ENCODE results near the gene PTPN23.

The PTPN23 gene

DNA sequence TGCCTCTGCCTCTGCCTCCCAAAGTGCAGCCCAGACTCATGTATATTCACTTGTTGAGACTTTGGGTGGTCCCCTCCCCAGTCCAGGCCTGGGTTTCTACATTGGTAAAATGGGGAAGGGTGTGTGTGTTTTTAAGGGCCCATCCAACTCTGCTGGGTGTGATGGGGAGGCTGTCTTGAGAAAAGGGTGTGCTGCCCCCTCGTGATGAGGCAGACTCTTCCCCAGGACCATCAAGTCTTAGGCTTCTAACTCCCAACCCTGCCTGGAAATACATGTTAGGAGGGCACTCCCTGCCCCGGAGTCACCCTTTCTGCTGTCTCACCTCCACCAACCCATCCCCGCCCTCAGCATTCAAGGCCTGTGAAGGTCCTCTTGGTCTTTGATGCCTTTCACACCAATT, 4.4 kb upstream of the PTPN23 start:
- DNase-seq: no peak

DNA sequence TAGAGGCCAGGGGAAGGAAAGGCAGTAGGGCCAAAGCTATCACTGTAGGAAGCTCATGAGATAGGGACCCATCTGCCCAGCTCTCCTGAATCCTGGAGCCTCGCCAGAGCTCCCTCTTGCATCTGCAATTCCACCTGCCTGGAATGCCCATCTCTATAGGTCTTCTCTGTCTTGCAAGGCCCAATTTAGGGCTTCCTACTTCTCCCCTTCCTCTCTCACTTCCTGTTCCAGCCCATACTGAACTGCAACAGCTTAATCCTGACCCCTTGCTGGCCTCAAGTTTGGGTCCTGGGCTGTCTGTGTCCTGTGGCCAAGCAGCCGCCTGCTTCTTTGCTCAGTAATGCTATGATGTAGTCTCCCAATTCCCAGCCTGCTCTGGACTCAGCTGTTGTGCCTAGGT, 3.6 kb upstream of the PTPN23 start:
- no peak for DNase-seq

DNA sequence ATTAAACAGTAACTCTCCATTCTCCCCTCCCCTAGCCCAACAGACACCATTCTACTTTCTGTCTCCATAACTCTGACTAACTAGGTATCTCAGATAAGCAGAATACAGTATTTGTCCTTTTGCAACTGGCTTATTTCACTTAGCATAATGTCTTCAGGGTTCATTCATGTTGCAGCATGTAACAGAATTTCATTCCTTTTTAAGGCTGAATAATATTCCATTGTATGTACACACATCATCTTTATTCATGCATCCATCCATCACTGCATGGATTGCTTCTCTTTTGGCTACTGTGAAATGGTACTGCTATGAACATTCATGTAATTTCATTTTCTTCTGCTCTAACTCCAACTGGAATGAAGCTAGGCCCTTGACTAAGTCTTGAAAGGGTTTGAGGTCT, 2.0 kb upstream of the PTPN23 start:
- no peak for DNase-seq

DNA sequence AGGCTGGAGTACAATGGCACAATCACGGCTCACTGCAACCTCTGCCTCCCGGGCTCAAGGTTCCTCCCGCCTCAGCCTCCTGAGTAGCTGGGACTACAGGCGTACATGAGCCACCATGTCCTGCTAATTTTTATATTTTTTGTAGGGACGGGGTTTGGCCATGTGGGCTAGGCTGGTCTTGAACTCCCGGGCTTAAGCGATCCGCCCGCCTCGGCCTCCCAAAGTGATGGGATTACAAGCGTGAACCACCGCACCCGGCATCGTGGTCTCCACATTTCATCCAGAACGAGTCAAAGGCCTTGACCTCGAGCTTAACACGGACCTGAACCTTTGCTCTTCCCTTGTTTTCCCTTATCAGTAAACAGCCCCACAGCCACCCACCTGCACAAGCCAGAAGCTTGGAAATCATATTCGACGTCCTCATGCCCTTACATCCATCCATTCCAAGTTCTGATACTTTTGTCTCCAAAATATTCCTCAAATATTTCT, 1.4 kb upstream of the PTPN23 start:
- DNase-seq: no peak

DNA sequence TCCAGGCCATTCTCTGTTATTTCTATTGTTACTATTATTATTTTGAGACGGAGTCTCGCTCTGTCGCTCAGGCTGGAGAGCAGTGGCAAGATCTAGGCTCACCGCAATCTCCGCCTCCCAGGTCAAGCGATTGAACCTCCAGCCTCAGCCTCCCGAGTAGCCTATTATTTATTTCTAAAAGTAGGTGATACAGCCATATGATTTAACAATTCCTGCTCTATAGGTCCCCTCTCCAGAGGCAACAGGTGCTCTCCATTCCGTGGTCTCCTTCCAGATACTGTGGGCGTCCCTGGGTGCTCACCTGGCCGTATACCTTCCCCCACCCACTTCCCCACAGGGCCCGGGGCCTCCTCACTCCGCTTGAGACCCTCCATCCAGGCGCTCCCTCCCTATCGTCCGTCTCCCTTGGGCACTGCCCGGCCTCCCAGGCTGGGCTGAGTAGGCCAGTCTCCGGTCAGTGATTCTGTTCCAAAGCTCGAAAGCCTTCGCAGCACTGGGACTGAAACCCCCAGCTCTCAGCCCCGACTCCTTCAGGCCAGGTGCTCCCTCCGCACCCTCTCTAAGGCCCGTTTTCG, 708 bp upstream of the PTPN23 start:
- DNase-seq: no peak

DNA sequence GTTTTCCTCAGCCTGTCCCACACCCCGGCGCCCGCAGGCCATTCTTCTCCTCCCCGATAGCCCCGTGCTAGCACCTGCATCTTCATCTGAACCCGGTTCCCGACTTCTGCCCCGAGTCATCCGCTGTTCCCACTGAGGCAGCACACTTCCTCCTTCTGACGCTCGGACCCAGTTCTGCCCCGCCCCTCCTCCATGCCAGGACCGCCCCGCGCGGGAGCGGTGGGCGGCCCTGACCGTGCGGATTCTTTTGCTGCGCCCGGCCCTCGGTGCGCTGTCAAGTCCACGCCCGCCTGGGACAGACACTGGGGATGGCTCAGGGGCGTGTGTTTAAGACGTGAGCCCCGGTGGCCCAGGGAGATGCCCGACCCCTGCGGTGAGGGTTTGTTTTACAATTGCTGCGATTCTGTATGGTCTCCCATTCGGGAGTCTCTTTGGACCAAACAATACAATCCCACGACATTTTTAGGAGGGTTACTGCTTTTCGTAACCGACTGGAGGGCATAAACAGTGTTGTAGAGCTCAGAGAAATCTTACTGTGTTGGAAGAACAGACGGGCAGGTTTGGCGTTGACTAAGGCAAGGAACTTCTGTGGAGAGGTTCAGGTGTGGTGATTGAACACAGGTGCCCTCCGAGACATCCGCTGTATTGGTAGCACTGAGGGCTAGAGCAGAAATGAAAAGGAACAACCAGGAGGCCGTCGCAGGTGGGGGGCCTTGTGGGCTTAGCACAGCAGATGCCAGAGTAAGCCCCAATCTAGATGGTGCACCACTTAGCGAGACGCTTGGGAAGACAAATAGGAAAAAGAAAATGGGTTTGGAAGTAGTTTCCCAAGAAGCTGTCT, 716 bp downstream of the PTPN23 start:
- DNase-seq: peak; percentile 79 to 88

DNA sequence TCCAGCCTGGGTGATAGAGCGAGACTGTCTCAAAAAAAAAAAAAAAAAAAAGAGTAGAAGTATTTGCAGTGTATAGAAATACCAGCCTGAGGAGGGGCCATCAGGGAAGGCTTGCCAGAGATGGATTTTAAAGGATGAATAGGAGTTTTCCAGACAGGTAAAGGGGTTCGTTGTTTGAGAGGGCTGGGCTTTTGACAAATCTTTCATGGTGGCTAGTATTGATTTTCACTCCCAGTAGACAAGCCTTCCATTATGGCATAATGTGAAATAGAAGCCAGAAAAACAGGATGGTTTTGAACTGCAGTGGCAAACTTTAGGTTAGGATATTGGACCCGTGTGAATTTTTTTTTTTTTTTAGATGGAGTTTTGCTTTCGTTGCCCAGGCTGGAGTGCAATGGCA, 3.6 kb downstream of the PTPN23 start:
- DNase-seq: no peak

DNA sequence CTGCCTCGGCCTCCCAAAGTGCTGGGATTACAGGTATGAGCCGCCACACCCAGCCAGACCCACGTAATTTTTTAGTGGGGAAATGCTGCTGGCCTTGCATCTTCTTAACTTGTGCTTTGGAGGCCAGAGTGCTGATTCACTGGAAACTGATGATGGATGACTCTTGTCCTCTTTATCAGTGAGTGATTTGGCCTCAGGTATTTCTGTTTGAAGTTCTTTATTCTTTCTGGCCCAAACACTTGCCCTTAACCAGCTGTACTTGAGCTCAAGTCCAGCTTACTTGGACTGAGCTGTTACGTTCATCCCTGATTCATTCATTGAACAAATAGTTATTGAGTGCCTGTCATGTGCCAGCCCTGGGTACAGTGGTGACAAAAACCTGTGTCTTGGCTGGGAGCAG, 4.2 kb downstream of the PTPN23 start:
- no peak for DNase-seq

DNA sequence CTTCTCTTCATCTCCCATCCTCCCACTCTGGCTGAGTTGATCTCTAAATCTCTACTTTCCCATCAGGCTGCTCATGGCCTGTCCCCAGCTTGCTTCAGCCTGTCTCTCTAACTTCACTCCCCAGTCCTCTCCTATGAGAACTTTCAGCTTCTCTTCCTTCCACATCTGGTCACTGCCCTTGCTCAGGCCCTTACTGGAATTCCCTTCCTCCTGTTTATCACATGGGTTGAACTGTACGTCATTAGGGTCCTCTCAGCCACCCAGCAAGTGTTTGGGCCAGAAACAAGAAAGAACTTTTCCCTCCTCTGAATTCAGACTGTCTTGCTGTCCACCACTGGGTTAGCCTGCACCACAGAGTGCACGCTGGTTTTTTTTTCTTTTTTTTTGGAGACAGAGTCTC, 5.0 kb downstream of the PTPN23 start:
- DNase-seq: no peak

DNA sequence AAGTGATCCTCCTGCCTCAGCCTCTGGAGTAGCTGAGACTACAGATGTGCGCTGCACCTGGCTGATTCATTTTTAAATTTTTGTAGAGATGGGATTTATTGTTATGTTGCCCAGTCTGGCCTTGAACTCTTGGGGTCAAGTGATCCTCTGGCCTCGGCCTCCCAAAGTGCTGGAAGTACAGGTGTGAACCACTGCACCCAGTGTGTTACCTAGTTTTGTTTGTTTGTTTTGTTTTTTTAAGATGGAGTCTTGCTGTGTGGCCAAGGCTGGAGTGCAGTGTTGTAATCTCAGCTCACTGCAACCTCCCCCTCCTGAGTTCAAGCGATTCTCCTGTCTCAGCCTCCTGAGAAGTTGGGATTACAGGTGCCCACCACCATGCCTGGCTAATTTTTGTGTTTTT, 12.1 kb downstream of the PTPN23 start:
- no peak for DNase-seq

DNA sequence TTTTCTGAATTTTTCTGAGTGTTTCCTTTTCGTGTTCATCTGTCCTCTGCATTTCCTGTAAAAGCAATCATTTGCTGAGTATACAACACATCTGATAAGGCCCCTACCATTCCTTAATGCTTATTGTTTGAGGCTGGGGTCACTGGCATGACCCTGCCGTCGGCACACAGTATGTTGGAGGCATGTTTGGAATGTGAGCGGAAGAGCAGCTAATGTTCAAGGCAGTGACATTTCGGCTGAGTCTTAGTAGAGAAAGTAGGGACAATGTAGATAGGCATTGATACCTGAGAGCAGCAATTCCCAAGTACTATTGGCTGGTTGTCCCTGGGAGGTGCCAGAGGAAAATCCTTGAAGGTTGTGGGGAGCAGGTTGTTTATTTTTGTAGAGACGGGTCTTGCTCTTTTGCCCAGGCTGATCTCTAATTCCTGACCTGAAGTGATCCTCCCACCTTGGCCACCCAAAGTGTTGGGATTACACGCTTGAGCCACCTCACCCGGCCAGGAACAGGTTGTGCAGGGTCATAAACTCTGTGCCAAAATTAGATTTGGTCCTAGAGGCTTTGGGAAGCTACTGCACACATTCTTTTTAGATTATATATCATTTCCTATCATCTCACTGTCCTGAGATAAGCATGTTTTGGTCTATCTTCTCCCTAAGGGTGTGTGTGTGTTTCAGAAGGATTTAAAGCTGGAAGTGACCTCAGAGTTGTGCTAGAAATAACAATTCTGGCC, 13.5 kb downstream of the PTPN23 start:
- no peak for DNase-seq

DNA sequence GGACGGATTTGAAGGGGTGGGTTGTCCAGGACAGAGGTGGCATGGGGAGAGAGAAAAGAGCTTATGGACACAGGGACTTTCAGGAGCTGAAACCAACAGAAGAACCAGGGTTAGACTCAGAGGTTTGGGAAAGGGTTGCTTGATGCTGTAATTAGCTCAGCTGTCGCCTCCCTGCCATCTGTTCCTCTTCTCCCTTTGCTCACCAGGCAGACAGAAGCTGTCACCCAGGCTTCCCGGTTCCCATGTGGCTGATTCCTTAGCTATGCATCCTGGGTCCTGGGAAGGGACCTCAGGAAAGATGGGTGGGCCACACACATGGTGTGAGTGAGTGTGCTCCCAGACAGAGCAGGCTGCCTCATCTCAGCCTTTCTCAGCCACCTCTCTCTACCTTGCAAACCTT, 14.1 kb downstream of the PTPN23 start:
- DNase-seq: no peak

DNA sequence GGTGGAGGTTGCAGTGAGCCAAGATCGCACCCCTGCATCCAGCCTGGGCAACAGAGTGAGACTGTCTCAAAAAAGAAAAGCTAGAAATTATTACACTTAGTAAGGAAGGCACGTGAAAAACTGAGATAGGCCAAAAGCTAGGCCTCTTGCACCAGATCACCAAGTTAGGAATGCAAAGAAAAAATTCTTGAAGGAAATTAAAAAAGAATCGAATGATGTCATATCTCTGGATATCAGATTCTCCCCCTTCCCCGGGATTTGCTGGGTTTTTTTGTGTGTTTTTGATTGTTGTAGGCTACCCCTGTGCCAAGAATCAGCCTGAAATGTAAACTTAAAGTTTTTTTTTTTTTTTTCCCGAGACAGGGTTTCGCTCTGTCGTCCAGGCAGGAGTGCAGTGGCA, 17.4 kb downstream of the PTPN23 start:
- no peak for DNase-seq

DNA sequence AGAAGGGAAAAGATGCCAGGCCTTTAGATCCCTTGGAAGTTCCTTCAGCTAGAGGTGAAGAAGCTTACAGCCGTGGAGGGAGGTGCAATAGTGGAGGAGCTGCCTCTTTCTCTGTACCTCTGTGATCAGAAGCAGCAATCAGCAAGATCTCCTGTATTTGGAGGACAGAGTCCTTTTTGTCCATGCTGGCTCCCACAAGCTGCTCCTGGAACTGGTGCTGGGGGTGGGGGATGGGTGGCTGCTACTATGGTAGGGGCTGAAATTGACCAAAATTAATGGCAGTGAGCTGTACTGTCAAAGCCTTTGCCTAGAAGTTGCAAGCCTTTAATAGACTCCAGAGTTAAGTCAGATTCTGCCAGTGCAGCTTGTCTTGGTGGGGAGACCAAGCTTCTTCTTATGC, 18.2 kb downstream of the PTPN23 start:
- DNase-seq: no peak

DNA sequence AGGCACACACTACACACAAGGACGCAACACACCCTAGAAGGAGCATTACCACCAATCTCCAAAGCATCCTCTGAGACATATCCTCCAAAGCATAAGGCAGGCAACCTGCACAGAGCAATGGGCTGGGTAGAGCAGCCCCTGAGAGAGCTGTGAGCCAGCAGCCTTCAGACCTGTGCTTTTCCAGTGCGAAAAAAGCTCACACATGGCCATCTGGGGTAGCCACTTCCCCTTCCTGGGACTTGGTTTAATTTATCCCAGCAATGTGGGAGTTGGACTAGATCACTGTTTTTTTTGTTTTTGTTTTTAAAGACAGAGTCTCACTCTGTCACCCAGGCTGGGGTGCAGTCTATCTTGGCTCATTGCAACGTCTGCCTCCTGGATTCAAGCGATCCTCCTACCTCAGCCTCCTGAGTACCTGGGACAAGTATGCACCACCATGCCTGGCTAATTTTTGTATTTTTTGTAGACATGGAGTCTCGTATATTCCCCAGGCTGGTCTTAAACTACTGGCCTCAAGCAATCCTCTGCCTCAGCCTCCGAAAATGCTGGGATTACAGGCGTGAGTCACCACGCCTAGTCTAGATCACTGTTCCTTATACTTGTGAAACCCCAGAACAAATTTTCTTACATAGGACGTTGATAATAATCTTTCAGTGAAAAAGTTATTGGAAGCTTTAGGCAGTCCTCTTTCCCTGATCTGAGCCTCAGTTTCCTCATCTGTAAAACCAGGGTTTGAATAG, 18.9 kb downstream of the PTPN23 start:
- no peak for DNase-seq

DNA sequence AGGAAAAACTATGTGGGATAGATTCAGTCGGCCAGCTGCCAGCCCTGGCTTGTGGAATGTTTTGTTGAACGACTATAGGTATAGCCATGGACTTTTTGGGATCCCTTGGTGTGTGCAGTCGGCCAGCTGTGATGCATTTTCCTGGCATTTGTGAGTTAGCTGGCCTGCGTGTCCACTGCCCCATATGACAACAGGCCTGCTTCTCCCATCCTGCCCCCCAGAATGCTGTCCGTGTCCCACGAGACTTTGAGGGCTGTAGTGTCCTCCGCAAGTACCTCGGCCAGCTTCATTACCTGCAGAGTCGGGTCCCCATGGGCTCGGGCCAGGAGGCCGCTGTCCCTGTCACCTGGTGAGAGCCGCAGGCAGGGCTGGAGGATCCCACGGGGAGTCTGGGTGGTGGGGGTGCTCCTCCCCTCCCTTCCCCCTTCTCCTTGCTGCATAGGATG, 23.6 kb downstream of the PTPN23 start:
- no peak for DNase-seq

DNA sequence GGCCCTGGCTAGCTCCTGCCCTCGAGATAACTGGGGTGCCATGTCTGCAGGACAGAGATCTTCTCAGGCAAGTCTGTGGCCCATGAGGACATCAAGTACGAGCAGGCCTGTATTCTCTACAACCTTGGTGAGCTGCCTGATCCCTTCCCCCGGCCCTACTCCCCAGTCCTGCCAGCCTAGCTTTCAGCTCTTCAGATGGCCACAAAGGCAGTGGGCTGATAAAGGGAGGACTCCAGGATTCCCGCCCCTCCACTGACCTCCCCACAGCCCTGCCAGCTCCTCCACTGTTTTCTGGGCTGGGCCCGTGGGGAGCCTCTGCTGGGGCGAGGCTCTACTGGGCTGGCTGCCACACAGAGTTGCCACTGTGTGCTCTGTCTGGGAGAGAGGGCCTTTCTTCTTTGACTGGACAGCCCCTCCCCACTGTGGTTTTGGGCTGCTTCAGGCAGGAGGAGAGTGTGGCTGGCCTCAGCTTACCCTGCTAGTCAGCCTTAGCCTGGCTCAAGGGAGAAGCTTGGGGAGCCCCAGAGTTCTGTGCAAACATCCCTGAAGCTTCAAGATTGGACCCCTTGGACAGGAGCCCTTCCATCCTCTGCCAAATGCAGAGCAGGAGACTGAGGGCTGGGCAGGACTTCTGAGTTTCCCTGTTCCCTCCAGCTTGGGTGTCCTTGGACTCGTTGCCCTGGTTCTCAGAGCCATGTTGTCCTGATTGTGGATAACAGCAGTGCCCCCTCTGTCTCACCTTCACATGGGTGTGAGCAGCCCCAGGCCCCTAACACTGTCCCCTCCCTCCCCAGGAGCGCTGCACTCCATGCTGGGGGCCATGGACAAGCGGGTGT, 24.4 kb downstream of the PTPN23 start:
- DNase-seq: no peak

DNA sequence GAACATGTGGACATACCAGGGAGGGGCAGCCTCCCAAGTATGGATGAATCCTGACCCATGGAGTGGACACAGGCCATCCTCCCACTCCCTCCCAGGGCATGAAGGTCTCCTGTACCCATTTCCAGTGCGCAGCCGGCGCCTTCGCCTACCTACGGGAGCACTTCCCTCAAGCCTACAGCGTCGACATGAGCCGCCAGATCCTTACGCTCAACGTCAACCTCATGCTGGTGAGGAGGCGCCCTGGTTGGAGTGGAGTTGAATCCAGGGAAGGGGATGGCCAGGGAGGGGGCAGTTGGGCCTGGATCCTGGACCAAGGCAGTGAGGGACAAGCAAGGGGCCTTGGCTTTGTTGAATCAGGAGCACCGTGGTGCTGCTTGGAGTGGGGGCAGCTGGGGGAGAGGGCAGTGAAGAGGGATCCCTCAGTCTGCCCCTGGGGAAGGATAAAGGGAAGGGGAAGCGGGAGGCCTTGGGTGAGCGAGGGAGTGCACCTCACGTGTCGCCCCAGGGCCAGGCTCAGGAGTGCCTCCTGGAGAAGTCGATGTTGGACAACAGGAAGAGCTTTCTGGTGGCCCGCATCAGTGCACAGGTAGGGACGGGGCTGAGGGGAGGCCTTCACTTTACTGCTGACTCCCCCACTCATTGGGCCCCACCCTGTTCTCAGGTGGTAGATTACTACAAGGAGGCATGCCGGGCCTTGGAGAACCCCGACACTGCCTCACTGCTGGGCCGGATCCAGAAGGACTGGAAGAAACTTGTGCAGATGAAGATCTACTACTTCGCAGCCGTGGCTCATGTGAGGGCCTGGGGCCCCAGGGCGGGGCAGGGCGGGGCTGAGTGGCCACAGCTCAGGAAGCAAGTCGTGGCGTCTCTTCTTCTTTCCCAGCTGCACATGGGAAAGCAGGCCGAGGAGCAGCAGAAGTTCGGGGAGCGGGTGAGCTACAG, 25.3 kb downstream of the PTPN23 start:
- no peak for DNase-seq

DNA sequence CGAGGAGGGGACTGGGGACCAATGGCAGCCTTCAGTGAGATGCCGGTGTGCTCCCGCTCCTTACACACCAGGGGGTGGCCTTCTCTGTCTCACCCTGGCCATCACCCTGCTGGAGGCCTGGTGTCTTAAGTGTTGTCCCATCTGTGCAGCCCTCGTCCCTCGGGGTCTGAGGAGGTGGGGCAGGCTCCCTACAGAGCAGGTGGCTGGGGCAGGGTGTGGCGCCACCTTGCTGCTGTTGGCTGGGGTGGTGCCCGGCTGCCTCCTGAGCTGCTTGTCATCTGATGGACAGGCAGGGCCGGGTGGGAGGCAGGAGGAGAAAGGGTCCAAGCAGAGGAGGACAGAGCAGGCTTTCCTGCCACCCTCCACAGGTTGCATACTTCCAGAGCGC, 25.9 kb downstream of the PTPN23 start:
- DNase-seq: no peak

DNA sequence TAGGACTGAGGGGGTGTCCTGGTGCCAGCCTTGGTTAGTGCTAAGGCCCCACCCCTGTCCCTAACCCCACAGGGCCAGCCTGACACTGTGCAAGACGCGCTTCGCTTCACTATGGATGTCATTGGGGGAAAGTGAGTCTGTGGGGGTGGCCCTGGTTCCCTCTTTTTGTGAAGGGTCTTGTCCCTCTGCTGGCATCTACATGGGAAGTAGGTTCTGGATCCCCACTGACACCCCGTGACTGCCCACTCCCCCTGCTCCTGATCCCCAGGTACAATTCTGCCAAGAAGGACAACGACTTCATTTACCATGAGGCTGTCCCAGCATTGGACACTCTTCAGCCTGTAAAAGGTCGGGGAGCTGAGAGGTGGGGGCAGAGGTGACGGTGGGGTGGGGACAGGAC, 26.4 kb downstream of the PTPN23 start:
- no peak for DNase-seq

Data from stimulated activated CD4-positive, alpha-beta T cell treated with anti-CD3 and anti-CD28 coated beads, Interleukin-2, amount 100 ng/mL, for 24 hours (primary cell).